Embryonic facial prominence (tissue), 1 donor: ENCODE results near the gene ERRFI1.
"Not testable (repeated sequence)": the region's sequence is repeated elsewhere in the genome, so short reads cannot be mapped to it uniquely, and the experiment has no call there.

Source experiments
- DNase-seq: peaks from one replicate; pipeline ENCODE4 v3.0.0-alpha.2; 2016; ENCODE audit errors: extremely low spot score

ERRFI1 gene

DNA sequence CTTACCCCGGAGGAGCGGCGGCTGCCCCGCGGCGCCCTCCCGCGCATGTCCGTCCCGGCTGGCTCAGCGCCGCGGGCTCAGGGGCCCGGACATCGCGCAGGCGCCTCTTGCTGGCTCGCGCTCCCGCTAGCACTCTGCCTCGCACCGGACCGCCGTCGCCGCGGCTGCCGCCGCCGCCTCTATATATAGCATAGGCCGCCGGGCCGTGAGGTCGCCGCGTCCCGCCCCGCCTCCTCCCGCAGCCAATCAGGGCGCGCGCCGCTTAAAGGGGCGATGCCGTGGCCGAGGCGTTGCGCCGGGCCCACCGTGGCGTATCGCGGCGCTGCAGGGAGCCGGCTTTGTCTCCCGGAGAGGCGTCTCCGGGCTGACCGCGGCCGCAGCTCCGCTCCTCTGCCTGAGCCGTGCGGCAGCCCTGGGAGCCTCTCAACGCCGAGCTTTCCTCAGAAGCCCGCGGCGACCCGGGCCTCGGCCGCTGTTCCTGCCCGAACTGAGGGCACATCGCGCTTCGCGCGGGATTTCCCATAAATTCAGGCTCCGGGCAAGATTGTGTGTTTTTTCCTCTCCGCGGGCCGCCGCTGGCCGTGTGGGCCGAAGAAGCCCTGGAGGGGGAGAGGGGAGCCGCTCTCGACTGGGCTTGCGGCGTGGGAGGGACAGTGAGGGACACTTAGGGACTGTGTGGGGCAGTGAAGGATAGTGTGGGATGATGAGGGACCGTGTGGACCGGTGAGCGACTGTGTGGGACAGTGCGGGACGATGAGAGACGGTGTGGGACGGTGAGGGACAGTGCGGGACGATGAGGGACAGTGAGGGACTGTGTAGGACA lies at the start of gene ERRFI1:
Gene ERRFI1, minus strand, starts transcription at position 157 of the 823 bp plus-strand sequence. CDS start 10,690 bp downstream, outside the sequence.
- DNase-seq: peak; percentile 83

DNA sequence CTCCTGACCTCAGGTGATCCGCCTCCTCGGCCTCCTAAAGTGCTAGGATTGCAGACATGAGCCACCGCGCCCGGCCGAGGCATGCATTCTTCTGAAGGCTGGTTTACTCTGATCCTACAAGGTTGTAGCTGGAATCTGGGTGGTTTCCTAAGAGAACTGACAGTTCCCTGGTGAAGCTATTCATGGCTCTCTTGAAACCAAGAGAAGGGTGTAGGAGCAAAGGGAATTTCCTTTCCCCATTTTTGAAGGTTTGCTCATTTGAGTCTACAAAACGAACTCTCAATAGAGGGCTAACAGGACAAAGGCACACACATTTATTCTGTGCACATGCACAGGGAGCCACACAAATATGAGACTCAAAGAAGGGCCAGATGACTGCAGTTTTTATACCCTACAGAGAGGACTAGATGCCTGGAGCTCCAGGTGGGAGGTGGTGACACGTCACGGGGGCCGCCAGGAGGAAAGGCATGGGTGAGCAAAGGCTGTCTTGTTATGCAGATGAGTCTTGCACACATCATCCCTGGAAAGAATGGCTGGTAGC lies 49.5 kb upstream of the ERRFI1 start:
- no peak for DNase-seq

GRCh38 chr1:8073112-8073855 lies 47.2 kb upstream of the ERRFI1 start:
- DNase-seq: no peak

GRCh38 chr1:8070381-8070811 lies 44.3 kb upstream of the ERRFI1 start:
- DNase-seq: peak; percentile 49

GRCh38 chr1:8069614-8070320 lies 43.7 kb upstream of the ERRFI1 start:
- DNase-seq: not testable (repeated sequence)

GRCh38 chr1:8065369-8065768 lies 39.3 kb upstream of the ERRFI1 start:
- no peak for DNase-seq

DNA sequence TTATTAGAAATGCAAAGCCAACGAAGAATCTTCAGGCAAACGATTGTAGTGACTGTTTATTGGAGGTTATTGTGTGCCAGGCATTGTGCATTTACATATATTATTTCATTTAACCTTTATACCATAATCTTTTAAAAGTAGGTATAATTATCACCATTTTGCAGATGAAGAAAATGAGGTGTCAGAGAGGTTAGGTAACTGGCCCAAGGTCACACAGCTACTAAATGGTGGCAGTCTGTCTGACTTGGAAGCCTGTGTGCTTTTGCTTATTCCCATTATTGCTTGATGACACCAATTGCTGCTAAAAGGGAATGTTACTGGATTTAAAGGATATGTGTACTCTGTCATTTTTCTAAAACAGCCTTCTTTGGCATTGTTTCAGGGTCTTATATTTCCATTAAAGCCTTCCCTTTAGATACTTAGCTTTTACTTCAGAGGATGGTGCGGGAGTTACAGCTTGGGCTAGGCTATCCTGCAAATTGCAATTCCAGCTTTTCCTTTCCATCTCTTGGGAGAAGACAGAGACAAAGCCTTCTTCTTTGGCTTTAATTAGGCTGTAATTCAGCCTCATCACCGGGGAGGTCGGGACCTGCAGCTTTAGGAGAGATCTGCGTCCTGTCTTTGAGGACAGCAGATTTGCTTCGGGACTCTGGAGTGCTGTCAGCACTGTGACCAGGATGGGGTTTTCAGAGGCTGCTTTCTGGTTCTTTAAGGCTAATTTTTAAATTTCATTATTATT lies 37.4 kb upstream of the ERRFI1 start:
- no peak for DNase-seq

GRCh38 chr1:8062861-8063260 lies 36.8 kb upstream of the ERRFI1 start:
- no peak for DNase-seq

- no peak for DNase-seq
Observed at GRCh38 chr1:8061673-8062386, 35.7 kb upstream of the ERRFI1 start.

DNA sequence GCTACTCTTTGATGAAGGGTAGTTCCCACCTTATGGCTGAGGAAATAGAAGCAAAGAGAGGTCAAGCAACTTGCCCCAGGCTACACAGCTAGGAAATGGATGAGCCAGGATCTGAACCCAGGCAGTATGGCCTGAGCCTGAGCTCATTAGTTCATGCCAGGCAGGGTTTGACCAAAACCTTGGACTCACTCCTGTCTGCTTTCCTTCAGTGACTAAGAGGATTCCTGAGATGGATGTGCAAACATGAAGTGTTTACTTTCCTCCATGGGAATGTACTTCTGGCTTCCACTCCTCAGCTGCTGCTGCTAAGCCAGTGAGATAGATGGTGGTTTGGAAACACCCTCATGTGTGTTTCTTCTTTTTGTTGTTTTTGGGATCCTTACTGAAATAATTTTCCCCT lies 35.1 kb upstream of the ERRFI1 start:
- no peak for DNase-seq

- no peak for DNase-seq
Observed at GRCh38 chr1:8059161-8059622, 33.1 kb upstream of the ERRFI1 start.

- not testable (repeated sequence) for DNase-seq
Observed at GRCh38 chr1:8057779-8058178, 31.7 kb upstream of the ERRFI1 start.

DNA sequence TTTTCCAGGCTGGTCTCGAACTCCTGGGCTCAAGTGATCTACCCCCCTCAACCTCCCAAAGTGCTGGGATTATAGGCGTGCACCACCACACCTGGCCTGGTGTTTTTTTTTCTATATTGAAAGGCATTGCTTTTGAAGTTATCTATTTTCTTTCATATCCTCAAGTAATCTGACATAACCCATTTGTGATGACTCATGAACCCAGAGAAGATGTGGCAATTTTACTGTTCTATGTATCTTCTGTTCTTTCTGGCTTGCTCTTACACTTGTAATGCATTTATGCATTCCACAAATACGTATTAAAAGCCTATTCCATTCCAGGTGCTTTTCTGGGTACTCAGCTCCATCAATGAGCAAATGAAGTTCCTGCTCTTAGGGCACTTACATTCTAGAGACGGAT lies 29.9 kb upstream of the ERRFI1 start:
- DNase-seq: no peak

DNA sequence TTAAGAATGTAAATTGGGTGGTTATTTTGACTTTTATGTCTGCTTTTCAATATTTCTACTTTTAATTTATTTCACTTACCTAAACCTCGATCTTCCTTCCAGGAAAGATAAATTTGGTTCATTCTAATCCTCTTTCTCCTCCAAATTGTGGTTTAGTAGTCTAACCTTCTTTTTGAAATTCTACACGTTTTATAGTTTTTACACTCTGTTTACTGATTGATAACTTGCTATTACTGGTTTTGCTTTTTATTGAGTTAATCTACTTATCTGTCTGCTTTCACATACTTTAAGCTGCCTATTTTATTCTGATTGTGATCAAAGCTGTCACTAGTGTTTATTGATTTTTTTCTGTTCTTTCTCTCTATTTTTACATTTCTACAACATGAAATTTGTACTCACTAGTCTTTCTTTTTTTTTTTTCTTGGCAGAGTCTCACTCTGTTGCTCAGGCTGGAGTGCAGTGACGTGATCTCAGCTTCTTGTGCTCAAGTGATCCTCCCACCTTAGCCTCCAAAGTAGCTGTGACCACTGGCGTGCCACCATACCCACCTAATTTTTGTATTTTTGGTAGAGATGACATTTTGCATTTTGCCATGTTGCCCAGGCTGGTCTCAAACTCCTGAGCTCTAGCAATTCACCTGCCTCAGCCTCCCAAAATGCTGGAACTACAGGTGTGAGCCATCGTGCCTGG lies 27.9 kb upstream of the ERRFI1 start:
- no peak for DNase-seq

- DNase-seq: no peak
Observed at GRCh38 chr1:8051650-8052049, 25.5 kb upstream of the ERRFI1 start.

DNA sequence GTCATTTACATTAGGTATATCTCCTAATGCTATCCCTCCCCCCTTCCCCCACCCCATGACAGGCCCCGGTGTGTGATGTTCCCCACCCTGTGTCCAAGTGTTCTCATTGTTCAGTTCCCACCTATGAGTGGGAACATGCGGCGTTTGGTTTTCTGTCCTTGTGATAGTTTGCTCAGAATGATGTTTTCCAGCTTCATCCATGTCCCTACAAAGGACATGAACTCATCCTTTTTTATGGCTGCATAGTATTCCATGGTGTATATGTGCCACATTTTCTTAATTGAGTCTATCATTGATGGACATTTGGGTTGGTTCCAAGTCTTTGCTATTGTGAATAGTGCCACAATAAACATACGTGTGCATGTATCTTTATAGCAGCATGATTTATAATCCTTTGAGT lies 23.1 kb upstream of the ERRFI1 start:
- not testable (repeated sequence) for DNase-seq

GRCh38 chr1:8047686-8048445 lies 21.8 kb upstream of the ERRFI1 start:
- no peak for DNase-seq

DNA sequence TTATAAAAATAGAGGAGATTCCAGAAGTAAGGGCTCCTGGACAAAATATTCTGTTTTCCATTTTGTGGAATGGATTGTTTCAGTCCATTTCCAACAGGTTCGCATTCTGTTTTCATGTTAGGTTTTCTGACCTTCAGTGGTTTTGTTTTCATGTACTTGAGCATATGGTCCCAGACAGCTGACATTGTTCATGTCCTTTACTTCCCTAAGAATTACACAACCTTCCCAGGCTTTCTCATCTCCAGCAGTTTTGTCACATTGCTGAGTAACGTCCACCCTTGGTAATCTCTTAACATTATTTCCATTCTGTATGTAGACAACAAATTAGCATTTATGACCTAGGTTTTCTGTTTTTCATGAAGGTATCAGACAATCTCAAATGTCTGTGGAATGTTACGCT lies 21.0 kb upstream of the ERRFI1 start:
- no peak for DNase-seq

- no peak for DNase-seq
Observed at GRCh38 chr1:8046391-8046790, 20.3 kb upstream of the ERRFI1 start.
